Common myeloid progenitor, CD34-positive (primary cell): ENCODE measurements around the gene HAND1. TPM values are rescaled to one million over a fixed set of nuclear protein-coding genes. Genes with fewer than 3 reads are reported as not detected.
A peak's percentile ranks its signal among the peaks of the same experiment; 100 is the strongest.

Experiments
- CTCF ChIA-PET: fragments of 350-600 bp; sonication (Branson Sonifier 250); formaldehyde crosslinking; loops from one replicate; lab custom pipeline; 2021; ENCODE audit warnings: antibody characterized with exemption; lab: Charles Lee
- POLR2A ChIA-PET: fragments of 350-600 bp; sonication (Branson Sonifier 250); formaldehyde crosslinking; loops from one replicate; lab custom pipeline; 2021; ENCODE audit warnings: antibody characterized with exemption; lab: Charles Lee
- DNase-seq, 3 donors: peaks; one replicate each; pipeline versions ENCODE4 v3.0.0 to v3.0.0-alpha.2; 2013
- H3K27ac ChIP-seq, 2 experiments: 1 replicate in 1 of 2; 2 replicates in 1 of 2; pipeline ENCODE4 v1.7.0; 2013; ENCODE audit warnings: inconsistent platforms in 2 of 2, low read length in 2 of 2, mild to moderate bottlenecking in 2 of 2, low read depth in 1 of 2, moderate library complexity in 1 of 2; ENCODE audit not compliant: severe bottlenecking in 2 of 2, insufficient read depth in 1 of 2, poor library complexity in 1 of 2
- H3K27me3 ChIP-seq, 5 experiments: replicated peaks in 2 of 5; 1 replicate in 3 of 5; 2 replicates in 2 of 5; pipeline versions ENCODE4 v1.6.1 to v1.7.0; 2013; ENCODE audit warnings: low read length in 4 of 5, mild to moderate bottlenecking in 2 of 5, moderate library complexity in 2 of 5, inconsistent platforms in 1 of 5; ENCODE audit not compliant: insufficient read depth in 5 of 5, control insufficient read depth in 4 of 5
- H3K36me3 ChIP-seq, 4 experiments: 1 replicate in 2 of 4; 2 replicates in 2 of 4; pipeline versions ENCODE4 v1.6.1 to v1.7.0; 2013; ENCODE audit warnings: low read length in 3 of 4, control low read depth in 1 of 4, mild to moderate bottlenecking in 1 of 4; ENCODE audit not compliant: control insufficient read depth in 4 of 4, insufficient read depth in 4 of 4
- H3K4me1 ChIP-seq, 4 experiments: 1 replicate in 3 of 4; 2 replicates in 1 of 4; pipeline versions ENCODE4 v1.6.1 to v1.7.1; 2013; ENCODE audit warnings: low read length in 3 of 4, mild to moderate bottlenecking in 3 of 4, control low read depth in 1 of 4, inconsistent platforms in 1 of 4, moderate library complexity in 1 of 4; ENCODE audit not compliant: control insufficient read depth in 4 of 4, insufficient read depth in 4 of 4; ENCODE audit errors: control extremely low read depth in 1 of 4
- H3K4me3 ChIP-seq, 7 experiments: 1 replicate in 4 of 7; 2 replicates in 3 of 7; pipeline versions ENCODE4 v1.5.1 to v1.7.0; 2013; ENCODE audit warnings: mild to moderate bottlenecking in 7 of 7, low read length in 6 of 7, moderate library complexity in 6 of 7, inconsistent platforms in 2 of 7, low read depth in 2 of 7, control low read depth in 1 of 7; ENCODE audit not compliant: insufficient read depth in 4 of 7, control insufficient read depth in 1 of 7; ENCODE audit errors: extremely low read depth in 1 of 7
- H3K9me3 ChIP-seq, 5 experiments: 1 replicate in 4 of 5; 2 replicates in 1 of 5; pipeline versions ENCODE4 v1.6.1 to v1.7.1; 2013; ENCODE audit warnings: low read length in 4 of 5, mild to moderate bottlenecking in 2 of 5, inconsistent platforms in 1 of 5, low read depth in 1 of 5, moderate library complexity in 1 of 5; ENCODE audit not compliant: control insufficient read depth in 4 of 5, insufficient read depth in 2 of 5; ENCODE audit errors: control extremely low read depth in 1 of 5
- WGBS: methylation state at CpG from one replicate; pipeline ENCODE4 v1.1.5; 2013; ENCODE audit not compliant: insufficient coverage; 5-methylcytosine and 5-hydroxymethylcytosine counted together
- polyA plus RNA-seq: library from polyadenylated mRNA; unstranded; fragments of 120-200 nt; gene quantifications from one replicate; pipeline ENCODE4 v1.2.1, GENCODE V29; 2013

Gene HAND1
- polyA plus RNA-seq: not detected

DNA sequence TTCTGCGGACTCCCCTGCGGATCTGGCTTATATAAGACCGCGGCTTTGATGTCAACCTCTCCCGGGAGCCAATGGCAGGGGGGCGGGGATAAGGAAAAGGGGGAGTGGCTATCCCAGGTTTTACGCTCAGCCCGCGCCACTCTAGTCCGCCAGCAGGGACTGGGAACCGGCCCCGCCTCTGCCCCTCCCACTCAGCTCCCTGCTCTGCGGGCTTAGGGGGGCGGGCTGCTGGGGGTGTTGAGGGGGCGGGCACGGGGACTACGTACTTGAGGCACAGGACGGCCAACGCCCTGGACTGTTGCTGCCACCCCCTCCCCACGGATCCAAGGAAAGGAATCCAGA, at the start of gene HAND1:
TSS of gene HAND1 (minus strand) at position 4 of the 342 bp plus-strand sequence. CDS start 219 bp downstream, outside the sequence.
- Histone ChIP-seq H3K36me3 (no peaks in the 10 kb centered on the region), H3K4me1 (peaks cover 0 to 55% (median 28%) of the 10 kb centered on the region in 4 experiments), H3K27me3 (peaks cover 23 to 100% (median 81%) of the 10 kb centered on the region in 5 experiments), H3K9me3 (peaks cover 0 to 2% (median 0%) of the 10 kb centered on the region in 5 experiments), H3K27ac (no peak within 1 kb of the TSS), H3K4me3 (peak within 1 kb of the TSS in 4 of 7 experiments; percentile 15 to 65 (median 50))
- POLR2A ChIA-PET: no interaction called here
- no peak for DNase-seq
- under 1% methylated on average over 19 of the region's 20 CpGs for WGBS
- CTCF ChIA-PET: interaction anchor here (1.6 kb wide), 2 partner anchors 10 to 18 kb away, joined by 3 to 5 read pairs; no protein-coding TSS in a partner anchor

DNA sequence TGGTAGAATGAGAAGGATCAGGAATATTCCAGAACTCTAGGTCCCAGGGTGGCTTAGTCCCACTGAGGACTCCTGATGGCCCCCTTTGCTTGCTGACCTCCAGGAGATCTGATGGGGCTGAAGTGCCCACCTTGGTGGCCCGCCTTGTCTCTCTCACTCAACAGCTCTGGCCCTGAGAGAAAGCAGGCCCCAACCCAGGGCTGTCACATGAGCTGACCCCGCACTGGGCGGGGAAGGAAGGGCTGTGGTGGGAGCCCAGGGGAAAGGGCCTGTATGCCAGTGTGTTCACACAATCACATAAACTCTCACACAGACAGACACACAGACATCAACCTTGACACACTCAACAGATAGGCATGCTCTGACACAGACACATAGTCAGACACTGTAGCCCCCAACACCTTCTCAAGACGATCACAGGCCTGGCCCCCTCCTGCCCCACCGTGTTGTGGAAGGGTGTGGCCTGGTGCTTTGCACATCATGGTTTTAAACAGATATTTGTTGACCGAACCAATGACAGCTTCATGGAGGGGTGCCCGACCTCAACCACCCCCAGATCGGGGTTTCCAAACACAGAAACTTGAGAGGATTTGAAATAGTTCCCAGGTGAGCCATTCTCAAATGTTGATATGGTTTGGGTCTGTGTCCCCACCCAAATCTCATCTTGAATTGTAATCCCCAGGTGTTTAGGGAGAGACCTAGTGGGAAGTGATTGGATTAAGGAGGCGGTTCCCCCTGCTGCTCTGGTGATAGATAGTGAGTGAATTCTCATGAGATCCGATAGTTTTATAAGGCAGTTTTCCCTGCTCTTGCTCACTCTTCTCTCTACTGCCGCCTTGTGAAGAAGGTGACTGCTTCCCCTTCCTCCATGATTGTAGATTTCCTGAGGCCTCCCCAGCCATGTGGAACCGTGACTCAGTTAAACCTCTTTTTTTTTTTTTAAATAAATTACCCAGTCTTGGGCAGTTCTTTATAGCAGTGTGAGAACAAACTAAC, 48.5 kb upstream of the HAND1 start:
- Histone ChIP-seq H3K4me3 (no peak overlapping the region), H3K9me3 (no peaks in the 10 kb centered on the region), H3K27ac (no peak overlapping the region), H3K36me3 (no peaks in the 10 kb centered on the region), H3K27me3 (peaks cover 0 to 8% (median 1%) of the 10 kb centered on the region in 5 experiments), H3K4me1 (no peaks in the 10 kb centered on the region)
- DNase-seq: no peak
- POLR2A ChIA-PET: no interaction called here
- CTCF ChIA-PET: no interaction called here
- WGBS: 97% methylated on average over 11 of the region's 12 CpGs

DNA sequence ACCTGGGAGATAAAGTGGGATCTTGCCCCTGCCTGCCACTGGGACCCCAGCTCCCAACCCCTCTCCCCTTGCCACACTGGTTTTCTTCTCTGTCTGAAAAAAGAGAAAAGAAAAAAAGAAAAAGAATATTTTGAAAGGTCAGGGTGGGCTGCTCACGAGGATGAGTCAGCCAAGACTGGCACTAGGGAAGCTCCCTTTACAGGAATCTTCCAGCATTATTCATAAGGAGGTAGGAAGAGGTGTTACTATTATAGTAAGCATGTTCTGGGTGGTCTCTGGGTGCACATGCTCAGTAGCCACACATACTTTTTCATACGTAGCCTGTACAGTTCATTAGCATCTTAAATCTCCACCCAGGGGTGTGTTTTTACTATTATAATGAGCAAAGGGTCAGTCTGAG, 46.8 kb upstream of the HAND1 start:
- no CpG with 5 or more reads among the region's 2 CpGs for WGBS
- H3K27ac ChIP-seq: no peak overlapping the region
- no peaks in the 10 kb centered on the region for H3K9me3 ChIP-seq
- no peaks in the 10 kb centered on the region for H3K4me1 ChIP-seq
- CTCF ChIA-PET: interaction anchor here (1.0 to 1.1 kb wide), 2 partner anchors 13 to 59 kb away, joined by 3 read pairs; no protein-coding TSS in a partner anchor
- no peaks in the 10 kb centered on the region for H3K36me3 ChIP-seq
- H3K4me3 ChIP-seq: no peak overlapping the region
- POLR2A ChIA-PET: no interaction called here
- DNase-seq: no peak
- H3K27me3 ChIP-seq: peaks cover 0 to 19% (median 10%) of the 10 kb centered on the region in 5 experiments

DNA sequence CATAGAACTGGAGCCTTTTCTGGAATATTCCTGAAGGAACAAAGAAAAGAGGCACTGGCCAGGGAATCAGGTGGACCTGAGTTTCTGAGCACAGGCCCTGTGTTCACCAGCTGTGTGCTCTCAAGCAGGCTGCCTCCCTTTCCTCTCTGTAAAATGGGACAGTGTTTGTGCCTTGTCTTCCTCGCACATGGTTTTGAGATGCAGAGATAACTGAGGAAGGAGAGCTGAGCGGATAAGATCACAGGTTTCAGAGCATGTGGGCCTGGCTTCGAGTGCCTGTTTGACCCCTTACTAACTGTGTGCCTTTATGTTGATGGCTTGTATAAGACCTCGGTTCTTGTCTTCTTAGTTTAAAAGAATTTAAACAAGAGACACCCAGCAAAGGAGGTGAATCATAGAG, 46.2 kb upstream of the HAND1 start:
- H3K27ac ChIP-seq: no peak overlapping the region
- no peaks in the 10 kb centered on the region for H3K36me3 ChIP-seq
- no peaks in the 10 kb centered on the region for H3K9me3 ChIP-seq
- H3K4me3 ChIP-seq: no peak overlapping the region
- 90% methylated on average over 2 of the region's 4 CpGs for WGBS
- H3K27me3 ChIP-seq: peaks cover 0 to 22% (median 10%) of the 10 kb centered on the region in 5 experiments
- ChIA-PET CTCF (interaction anchor here (0.6 to 1.1 kb wide), 3 partner anchors 13 to 340 kb away, joined by 3 read pairs; no protein-coding TSS in a partner anchor), POLR2A (no interaction called here)
- H3K4me1 ChIP-seq: no peaks in the 10 kb centered on the region
- no peak for DNase-seq

DNA sequence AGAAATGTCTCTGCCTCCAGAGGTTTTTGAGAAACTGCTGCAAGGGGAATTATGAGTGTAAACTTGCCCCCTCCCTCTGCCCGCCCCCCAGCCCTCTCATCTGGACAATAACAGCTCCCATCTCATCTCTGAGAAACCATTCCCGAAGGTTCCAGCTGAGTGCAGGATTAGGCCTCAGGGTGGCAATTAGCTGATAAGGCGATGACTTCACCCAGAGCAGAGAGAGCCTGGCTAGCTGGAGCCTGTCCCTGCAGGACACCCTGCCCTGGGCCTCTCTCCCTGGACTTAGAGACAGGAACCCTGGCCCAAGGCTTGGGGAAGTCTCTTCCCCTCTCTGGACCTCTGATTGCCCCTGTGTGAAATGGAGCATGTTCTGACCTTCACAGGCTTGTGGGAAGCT, 45.7 kb upstream of the HAND1 start:
- Histone ChIP-seq H3K4me3 (no peak overlapping the region), H3K4me1 (no peaks in the 10 kb centered on the region), H3K9me3 (no peaks in the 10 kb centered on the region), H3K27me3 (peaks cover 0 to 22% (median 10%) of the 10 kb centered on the region in 5 experiments), H3K36me3 (no peaks in the 10 kb centered on the region), H3K27ac (no peak overlapping the region)
- WGBS: 100% methylated on average over 1 of the region's 3 CpGs
- ChIA-PET CTCF (interaction anchor here (0.8 to 1.1 kb wide), 3 partner anchors 11 to 58 kb away, joined by 3 to 4 read pairs (median 3); no protein-coding TSS in a partner anchor), POLR2A (no interaction called here)
- DNase-seq: no peak

DNA sequence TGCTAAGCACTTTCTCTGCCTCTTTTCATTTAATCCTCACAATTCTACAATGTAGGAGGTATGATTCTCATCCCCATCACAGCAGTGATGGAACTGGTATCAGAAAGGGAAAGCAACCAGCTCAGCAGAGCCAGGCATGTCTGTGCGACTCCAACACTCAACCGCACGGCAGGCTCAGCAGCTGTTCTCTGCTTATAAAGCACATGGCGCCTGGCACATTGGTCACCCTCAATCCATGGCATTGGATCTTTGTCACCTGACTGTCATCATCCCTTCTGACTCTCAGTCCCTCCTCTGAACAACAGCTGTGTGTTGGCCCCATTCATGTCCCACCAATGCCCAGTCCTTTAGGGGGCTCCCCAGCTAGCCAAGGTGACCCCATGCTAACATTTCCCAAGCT, 45.1 kb upstream of the HAND1 start:
- WGBS: 100% methylated on average over 4 of the region's 4 CpGs
- ChIA-PET POLR2A (no interaction called here), CTCF (interaction anchor here (0.8 to 1.0 kb wide), 2 partner anchors 10 to 19 kb away, joined by 3 to 4 read pairs; no protein-coding TSS in a partner anchor)

More for the DNA sequence above, 45.1 kb upstream of the HAND1 start:
- H3K27me3 ChIP-seq: peaks cover 0 to 22% (median 10%) of the 10 kb centered on the region in 5 experiments
- no peak overlapping the region for H3K4me3 ChIP-seq
- no peak for DNase-seq
- no peaks in the 10 kb centered on the region for H3K9me3 ChIP-seq
- H3K36me3 ChIP-seq: no peaks in the 10 kb centered on the region
- H3K27ac ChIP-seq: no peak overlapping the region
- H3K4me1 ChIP-seq: no peaks in the 10 kb centered on the region
